ENCODE data around the gene SLC29A3. TPM values are rescaled to one million over a fixed set of nuclear protein-coding genes. Genes with fewer than 3 reads are reported as not detected.

Gene SLC29A3
- total RNA-seq, 3 donors from 2014 or later: 5.0 to 5.5 (median 5.4) TPM

- ATAC-seq: no peak
- no peak for DNase-seq
- H3K9me3 Mint-ChIP-seq: no peaks in the 10 kb centered on the region
- H3K27me3 Mint-ChIP-seq (ENCODE audit: low read depth): peaks cover 47% of the 10 kb centered on the region
- no peaks in the 10 kb centered on the region for H3K36me3 Mint-ChIP-seq (ENCODE audit: insufficient read depth)
- no peak overlapping the region for H3K4me3 Mint-ChIP-seq
- peaks cover 7% of the 10 kb centered on the region for H3K4me1 Mint-ChIP-seq (ENCODE audit: low read depth)
These were observed 74.0 kb downstream of the SLC29A3 start for GRCh38 chr10:71392791-71393781.

GRCh38 chr10:71393841-71394475 is 74.9 kb downstream of the SLC29A3 start:
- no peaks in the 10 kb centered on the region for H3K36me3 Mint-ChIP-seq (ENCODE audit: insufficient read depth)
- H3K27me3 Mint-ChIP-seq (ENCODE audit: low read depth): peaks cover 55% of the 10 kb centered on the region
- no peak for ATAC-seq
- DNase-seq: no peak
- no peaks in the 10 kb centered on the region for H3K9me3 Mint-ChIP-seq
- H3K4me3 Mint-ChIP-seq: no peak overlapping the region
- peaks cover 8% of the 10 kb centered on the region for H3K4me1 Mint-ChIP-seq (ENCODE audit: low read depth)

GRCh38 chr10:71394926-71395562 is 76.0 kb downstream of the SLC29A3 start:
- peaks cover 8% of the 10 kb centered on the region for H3K4me1 Mint-ChIP-seq (ENCODE audit: low read depth)
- no peaks in the 10 kb centered on the region for H3K9me3 Mint-ChIP-seq
- DNase-seq (no peak), ATAC-seq (no peak)
- H3K36me3 Mint-ChIP-seq (ENCODE audit: insufficient read depth): no peaks in the 10 kb centered on the region
- H3K27me3 Mint-ChIP-seq (ENCODE audit: low read depth): peaks cover 66% of the 10 kb centered on the region
- no peak overlapping the region for H3K4me3 Mint-ChIP-seq

GRCh38 chr10:71395621-71396020 is 76.6 kb downstream of the SLC29A3 start:
- no peak for ATAC-seq
- H3K36me3 Mint-ChIP-seq (ENCODE audit: insufficient read depth): no peaks in the 10 kb centered on the region
- peak overlapping the region; percentile 17 for H3K4me3 Mint-ChIP-seq
- no peaks in the 10 kb centered on the region for H3K9me3 Mint-ChIP-seq
- peaks cover 8% of the 10 kb centered on the region for H3K4me1 Mint-ChIP-seq (ENCODE audit: low read depth)
- DNase-seq: no peak
- peaks cover 69% of the 10 kb centered on the region for H3K27me3 Mint-ChIP-seq (ENCODE audit: low read depth)

GRCh38 chr10:71396084-71396710 is 77.1 kb downstream of the SLC29A3 start:
- DNase-seq: peak; percentile 15
- H3K27me3 Mint-ChIP-seq (ENCODE audit: low read depth): peaks cover 70% of the 10 kb centered on the region
- no peaks in the 10 kb centered on the region for H3K9me3 Mint-ChIP-seq
- H3K36me3 Mint-ChIP-seq (ENCODE audit: insufficient read depth): no peaks in the 10 kb centered on the region
- peak overlapping the region; percentile 59 for H3K4me3 Mint-ChIP-seq
- peak; percentile 66 to 74 for ATAC-seq
- H3K4me1 Mint-ChIP-seq (ENCODE audit: low read depth): peaks cover 8% of the 10 kb centered on the region

GRCh38 chr10:71396711-71397295 is 77.7 kb downstream of the SLC29A3 start, which contains the start of gene CDH23:
CDH23 (plus strand) TSS chr10:71396920; CDS start chr10:71439832, 42,912 bp downstream.
- peaks cover 8% of the 10 kb centered on the region for H3K4me1 Mint-ChIP-seq (ENCODE audit: low read depth)
- H3K9me3 Mint-ChIP-seq: no peaks in the 10 kb centered on the region
- H3K36me3 Mint-ChIP-seq (ENCODE audit: insufficient read depth): no peaks in the 10 kb centered on the region
- DNase-seq (no peak), ATAC-seq (peak; percentile 49 to 53)
- peaks cover 67% of the 10 kb centered on the region for H3K27me3 Mint-ChIP-seq (ENCODE audit: low read depth)
- peak within 1 kb of the TSS; percentile 59 for H3K4me3 Mint-ChIP-seq

GRCh38 chr10:71397296-71398212 is 78.5 kb downstream of the SLC29A3 start:
- Mint-ChIP-seq H3K4me1 (ENCODE audit: low read depth) (peaks cover 8% of the 10 kb centered on the region), H3K9me3 (no peaks in the 10 kb centered on the region), H3K36me3 (ENCODE audit: insufficient read depth) (no peaks in the 10 kb centered on the region), H3K27me3 (ENCODE audit: low read depth) (peaks cover 62% of the 10 kb centered on the region), H3K4me3 (peak overlapping the region; percentile 58)
- DNase-seq (no peak), ATAC-seq (no peak)

- ATAC-seq: no peak
- Mint-ChIP-seq H3K9me3 (no peaks in the 10 kb centered on the region), H3K36me3 (ENCODE audit: insufficient read depth) (no peaks in the 10 kb centered on the region), H3K27me3 (ENCODE audit: low read depth) (peaks cover 52% of the 10 kb centered on the region), H3K4me3 (no peak overlapping the region), H3K4me1 (ENCODE audit: low read depth) (peaks cover 8% of the 10 kb centered on the region)
- DNase-seq: no peak
These were observed 79.9 kb downstream of the SLC29A3 start for GRCh38 chr10:71398976-71399375.

- DNase-seq (no peak), ATAC-seq (no peak)
- H3K27me3 Mint-ChIP-seq (ENCODE audit: low read depth): peaks cover 48% of the 10 kb centered on the region
- no peaks in the 10 kb centered on the region for H3K9me3 Mint-ChIP-seq
- peaks cover 8% of the 10 kb centered on the region for H3K4me1 Mint-ChIP-seq (ENCODE audit: low read depth)
- H3K36me3 Mint-ChIP-seq (ENCODE audit: insufficient read depth): no peaks in the 10 kb centered on the region
- no peak overlapping the region for H3K4me3 Mint-ChIP-seq
These were observed 80.9 kb downstream of the SLC29A3 start for GRCh38 chr10:71399946-71400345.

- H3K36me3 Mint-ChIP-seq (ENCODE audit: insufficient read depth): no peaks in the 10 kb centered on the region
- peaks cover 6% of the 10 kb centered on the region for H3K4me1 Mint-ChIP-seq (ENCODE audit: low read depth)
- H3K27me3 Mint-ChIP-seq (ENCODE audit: low read depth): peaks cover 36% of the 10 kb centered on the region
- no peaks in the 10 kb centered on the region for H3K9me3 Mint-ChIP-seq
- DNase-seq (no peak), ATAC-seq (no peak)
- H3K4me3 Mint-ChIP-seq: no peak overlapping the region
These were observed 82.0 kb downstream of the SLC29A3 start for GRCh38 chr10:71401056-71401455.

GRCh38 chr10:71402005-71402404 is 82.9 kb downstream of the SLC29A3 start:
- no peak overlapping the region for H3K4me3 Mint-ChIP-seq
- peaks cover 6% of the 10 kb centered on the region for H3K4me1 Mint-ChIP-seq (ENCODE audit: low read depth)
- peaks cover 35% of the 10 kb centered on the region for H3K27me3 Mint-ChIP-seq (ENCODE audit: low read depth)
- ATAC-seq (no peak), DNase-seq (no peak)
- H3K9me3 Mint-ChIP-seq: no peaks in the 10 kb centered on the region
- H3K36me3 Mint-ChIP-seq (ENCODE audit: insufficient read depth): no peaks in the 10 kb centered on the region

GRCh38 chr10:71404503-71405295 is 85.6 kb downstream of the SLC29A3 start:
- no peaks in the 10 kb centered on the region for H3K36me3 Mint-ChIP-seq (ENCODE audit: insufficient read depth)
- no peak overlapping the region for H3K4me3 Mint-ChIP-seq
- DNase-seq (no peak), ATAC-seq (no peak)
- H3K9me3 Mint-ChIP-seq: no peaks in the 10 kb centered on the region
- H3K4me1 Mint-ChIP-seq (ENCODE audit: low read depth): no peaks in the 10 kb centered on the region
- peaks cover 12% of the 10 kb centered on the region for H3K27me3 Mint-ChIP-seq (ENCODE audit: low read depth)
